Measurements from ENCODE around the gene SLX9. TPM values are rescaled to one million over a fixed set of nuclear protein-coding genes. Genes with fewer than 3 reads are reported as not detected.

The SLX9 gene
- total and polyA plus RNA-seq, 2 donors (not counting 3 experiments of a cell fraction or from before 2014, with no cell fraction given): 27.0 to 50.6 TPM

GRCh38 chr21:44983421-44984206 lies 43.8 kb downstream of the SLX9 start:
- no peak for DNase-seq (ENCODE audit: low read depth, low spot score)
- H3K9ac ChIP-seq (replicated peaks; ENCODE audit: extremely low read depth, insufficient read depth, low read length): peak overlapping the region; percentile 66

More at GRCh38 chr21:44983421-44984206, 43.8 kb downstream of the SLX9 start:
- POLR2A ChIA-PET: no interaction called here
- CTCF ChIA-PET: interaction anchor here (1.0 to 3.4 kb wide), 7 partner anchors 14 to 155 kb away, joined by 3 to 11 read pairs (median 5); no protein-coding TSS in a partner anchor
- Histone ChIP-seq H3K27me3 (ENCODE audit: control insufficient read depth in 2 of 2, insufficient read depth in 2 of 2, low read length in 2 of 2) (no peaks in the 10 kb centered on the region), H3K4me1 (ENCODE audit: control insufficient read depth, extremely low read depth, insufficient read depth, low read length) (peaks cover 12% of the 10 kb centered on the region), H2AFZ (ENCODE audit: low read depth, low read length) (no peak overlapping the region), H4K20me1 (replicated peaks; ENCODE audit: control insufficient read depth, extremely low read depth, insufficient read depth, low read length) (no peaks in the 10 kb centered on the region), H3K4me2 (ENCODE audit: insufficient read depth, low read length) (no peak overlapping the region), H3K4me3 (replicated peaks in 1 of 3; ENCODE audit: insufficient read depth in 1 of 3, low read depth in 1 of 3, low read length in 3 of 3) (no peak overlapping the region), H3K9me1 (replicated peaks; ENCODE audit: control insufficient read depth, extremely low read depth, insufficient read depth, low read length) (no peaks in the 10 kb centered on the region), H3K36me3 (ENCODE audit: control insufficient read depth in 2 of 2, extremely low read depth in 1 of 2, insufficient read depth in 2 of 2, low read length in 2 of 2) (no peaks in the 10 kb centered on the region), H3K9me3 (replicated peaks; ENCODE audit: control insufficient read depth, insufficient read depth, low read length) (no peaks in the 10 kb centered on the region), H3K27ac (ENCODE audit: insufficient read depth, low read depth, low read length) (peak overlapping the region; percentile 51), H3K79me2 (ENCODE audit: control insufficient read depth, insufficient read depth, low read length) (no peaks in the 10 kb centered on the region)
- intact Hi-C loops (cut with micrococcal nuclease) (loop anchor here (2.0 kb wide), 2 partner anchors 21 to 29 kb away; no protein-coding TSS in a partner anchor), dilution Hi-C loops (cut with MboI; ENCODE audit: extremely low pct_ligation_motif_present, low sequenced_read_pairs) (no loop called here)
- BruUV-seq (replicated peaks): no TSS peak
- FAIRE-seq: no peak
- TF ChIP-seq, protein P1, sequence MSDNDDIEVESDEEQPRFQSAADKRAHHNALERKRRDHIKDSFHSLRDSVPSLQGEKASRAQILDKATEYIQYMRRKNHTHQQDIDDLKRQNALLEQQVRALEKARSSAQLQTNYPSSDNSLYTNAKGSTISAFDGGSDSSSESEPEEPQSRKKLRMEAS (IDR thresholded peaks at IDR 0.05; ENCODE audit: insufficient read depth, insufficient read length): no peak
- TF ChIP-seq, protein P2, sequence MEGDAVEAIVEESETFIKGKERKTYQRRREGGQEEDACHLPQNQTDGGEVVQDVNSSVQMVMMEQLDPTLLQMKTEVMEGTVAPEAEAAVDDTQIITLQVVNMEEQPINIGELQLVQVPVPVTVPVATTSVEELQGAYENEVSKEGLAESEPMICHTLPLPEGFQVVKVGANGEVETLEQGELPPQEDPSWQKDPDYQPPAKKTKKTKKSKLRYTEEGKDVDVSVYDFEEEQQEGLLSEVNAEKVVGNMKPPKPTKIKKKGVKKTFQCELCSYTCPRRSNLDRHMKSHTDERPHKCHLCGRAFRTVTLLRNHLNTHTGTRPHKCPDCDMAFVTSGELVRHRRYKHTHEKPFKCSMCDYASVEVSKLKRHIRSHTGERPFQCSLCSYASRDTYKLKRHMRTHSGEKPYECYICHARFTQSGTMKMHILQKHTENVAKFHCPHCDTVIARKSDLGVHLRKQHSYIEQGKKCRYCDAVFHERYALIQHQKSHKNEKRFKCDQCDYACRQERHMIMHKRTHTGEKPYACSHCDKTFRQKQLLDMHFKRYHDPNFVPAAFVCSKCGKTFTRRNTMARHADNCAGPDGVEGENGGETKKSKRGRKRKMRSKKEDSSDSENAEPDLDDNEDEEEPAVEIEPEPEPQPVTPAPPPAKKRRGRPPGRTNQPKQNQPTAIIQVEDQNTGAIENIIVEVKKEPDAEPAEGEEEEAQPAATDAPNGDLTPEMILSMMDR (IDR thresholded peaks at IDR 0.05; ENCODE audit: extremely low read depth in 1 of 2, insufficient read depth in 1 of 2, low read depth in 1 of 2, low read length in 2 of 2): no peak
- TF ChIP-seq FOS (IDR thresholded peaks at IDR 0.05; ENCODE audit: borderline replicate concordance, insufficient read depth, low read length) (no peak), POLR2AphosphoS5 (IDR thresholded peaks at IDR 0.05; ENCODE audit: insufficient read depth, low read depth, low read length) (no peak), GATA2 (IDR thresholded peaks at IDR 0.05; ENCODE audit: insufficient read depth, insufficient read length, low read depth, low read length) (no peak), EZH2 (IDR thresholded peaks at IDR 0.05; ENCODE audit: borderline replicate concordance, low read depth, low read length, severe bottlenecking) (no peak), MYC (IDR thresholded peaks at IDR 0.05; ENCODE audit: low read depth, low read length) (no peak), POLR2A (IDR thresholded peaks at IDR 0.05; ENCODE audit: low read depth, low read length) (no peak), JUN (IDR thresholded peaks at IDR 0.05; ENCODE audit: borderline replicate concordance, insufficient read depth, insufficient read length, low read depth) (no peak)

Measured in endothelial cell of umbilical vein (primary cell).